IPS-18c (cell line): Measurements from ENCODE around the gene NFATC4.

Experiments used
- H3K4me3 ChIP-seq: 2 replicates; pipeline ENCODE4 v1.7.0; 2013; ENCODE audit warnings: low read depth, mild to moderate bottlenecking, low read length, moderate library complexity; ENCODE audit not compliant: insufficient read depth
- H3K9me3 ChIP-seq: one replicate; pipeline ENCODE4 v1.6.1; 2013; ENCODE audit warnings: mild to moderate bottlenecking, low read length, moderate library complexity; ENCODE audit not compliant: control insufficient read depth, insufficient read depth

The NFATC4 gene

GRCh38 chr14:24394275-24394674, 26.3 kb downstream of the NFATC4 start:
- Histone ChIP-seq H3K4me3 (no peak overlapping the region), H3K9me3 (no peaks in the 10 kb centered on the region)

GRCh38 chr14:24395609-24396582, 27.9 kb downstream of the NFATC4 start:
- no peaks in the 10 kb centered on the region for H3K9me3 ChIP-seq
- no peak overlapping the region for H3K4me3 ChIP-seq

GRCh38 chr14:24397639-24398292, 29.8 kb downstream of the NFATC4 start:
- no peak overlapping the region for H3K4me3 ChIP-seq
- no peaks in the 10 kb centered on the region for H3K9me3 ChIP-seq

GRCh38 chr14:24398293-24398652, 30.3 kb downstream of the NFATC4 start:
- H3K9me3 ChIP-seq, result no peaks in the 10 kb centered on the region
- H3K4me3 ChIP-seq, result peak overlapping the region; percentile 25; the same call in 1 of the 2 replicates

GRCh38 chr14:24398653-24399446, 30.9 kb downstream of the NFATC4 start, which contains the start of gene NYNRIN:
Gene NYNRIN, plus strand, starts transcription at chr14:24399003. Its CDS starts 244 bp downstream, at chr14:24399247.
- Histone ChIP-seq H3K4me3 (peak within 1 kb of the TSS; percentile 66), H3K9me3 (no peaks in the 10 kb centered on the region)

GRCh38 chr14:24399447-24399822, 31.5 kb downstream of the NFATC4 start:
- peak overlapping the region; percentile 66 for H3K4me3 ChIP-seq
- H3K9me3 ChIP-seq, result no peaks in the 10 kb centered on the region

GRCh38 chr14:24399999-24400718, 32.2 kb downstream of the NFATC4 start:
- Histone ChIP-seq H3K9me3 (no peaks in the 10 kb centered on the region), H3K4me3 (peak overlapping the region; percentile 66; the same call in 1 of the 2 replicates)

- no peaks in the 10 kb centered on the region for H3K9me3 ChIP-seq
- no peak overlapping the region for H3K4me3 ChIP-seq
Observed at GRCh38 chr14:24401810-24402702, 34.1 kb downstream of the NFATC4 start.

GRCh38 chr14:24403294-24403998, 35.5 kb downstream of the NFATC4 start:
- Histone ChIP-seq H3K4me3 (no peak overlapping the region), H3K9me3 (no peaks in the 10 kb centered on the region)

GRCh38 chr14:24404814-24405213, 36.8 kb downstream of the NFATC4 start:
- H3K9me3 ChIP-seq, result no peaks in the 10 kb centered on the region
- no peak overlapping the region for H3K4me3 ChIP-seq

- Histone ChIP-seq H3K9me3 (no peaks in the 10 kb centered on the region), H3K4me3 (no peak overlapping the region)
Observed at GRCh38 chr14:24406416-24406815, 38.4 kb downstream of the NFATC4 start.

GRCh38 chr14:24407608-24408325, 39.8 kb downstream of the NFATC4 start:
- H3K9me3 ChIP-seq, result no peaks in the 10 kb centered on the region
- H3K4me3 ChIP-seq, result no peak overlapping the region

GRCh38 chr14:24408764-24409163, 40.8 kb downstream of the NFATC4 start:
- no peak overlapping the region for H3K4me3 ChIP-seq
- H3K9me3 ChIP-seq, result no peaks in the 10 kb centered on the region

- Histone ChIP-seq H3K4me3 (no peak overlapping the region), H3K9me3 (no peaks in the 10 kb centered on the region)
Observed at GRCh38 chr14:24409192-24409591, 41.2 kb downstream of the NFATC4 start.

GRCh38 chr14:24409956-24410355, 42.0 kb downstream of the NFATC4 start:
- H3K9me3 ChIP-seq, result no peaks in the 10 kb centered on the region

More at GRCh38 chr14:24409956-24410355, 42.0 kb downstream of the NFATC4 start:
- no peak overlapping the region for H3K4me3 ChIP-seq
